Adrenal gland (tissue), 5 donors: Measurements from ENCODE around the gene GID4.

Source experiments
- POLR2A ChIP-seq, 2 donors: fragments of 450-650 bp; IDR thresholded peaks; one replicate each; pipeline ENCODE4 v1.6.1; 2017; ENCODE audit warnings: antibody characterized with exemption in 2 of 2, mild to moderate bottlenecking in 2 of 2, moderate library complexity in 1 of 2
- TF ChIP-seq, protein P1 (sequence below), 6 experiments: fragments of 450-650 bp in 4 of 6; fragments of 200-600 bp in 2 of 6; sonication (generic) in 1 of 6; IDR thresholded peaks; 1 replicate in 5 of 6; 2 replicates in 1 of 6; pipeline versions ENCODE4 v1.5.1 to v1.8.0; 2016 to 2021; ENCODE audit warnings: antibody characterized with exemption in 6 of 6, mild to moderate bottlenecking in 2 of 6, moderate library complexity in 1 of 6
- donor health status: DM: no; HTN: no; CAD: no.

GRCh38 chr17:18102640-18103039 lies 63.4 kb downstream of the GID4 start:
- TF ChIP-seq, protein P1, sequence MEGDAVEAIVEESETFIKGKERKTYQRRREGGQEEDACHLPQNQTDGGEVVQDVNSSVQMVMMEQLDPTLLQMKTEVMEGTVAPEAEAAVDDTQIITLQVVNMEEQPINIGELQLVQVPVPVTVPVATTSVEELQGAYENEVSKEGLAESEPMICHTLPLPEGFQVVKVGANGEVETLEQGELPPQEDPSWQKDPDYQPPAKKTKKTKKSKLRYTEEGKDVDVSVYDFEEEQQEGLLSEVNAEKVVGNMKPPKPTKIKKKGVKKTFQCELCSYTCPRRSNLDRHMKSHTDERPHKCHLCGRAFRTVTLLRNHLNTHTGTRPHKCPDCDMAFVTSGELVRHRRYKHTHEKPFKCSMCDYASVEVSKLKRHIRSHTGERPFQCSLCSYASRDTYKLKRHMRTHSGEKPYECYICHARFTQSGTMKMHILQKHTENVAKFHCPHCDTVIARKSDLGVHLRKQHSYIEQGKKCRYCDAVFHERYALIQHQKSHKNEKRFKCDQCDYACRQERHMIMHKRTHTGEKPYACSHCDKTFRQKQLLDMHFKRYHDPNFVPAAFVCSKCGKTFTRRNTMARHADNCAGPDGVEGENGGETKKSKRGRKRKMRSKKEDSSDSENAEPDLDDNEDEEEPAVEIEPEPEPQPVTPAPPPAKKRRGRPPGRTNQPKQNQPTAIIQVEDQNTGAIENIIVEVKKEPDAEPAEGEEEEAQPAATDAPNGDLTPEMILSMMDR (IDR thresholded peaks at IDR 0.05) = no peak
- no peak for TF ChIP-seq POLR2A (IDR thresholded peaks at IDR 0.05)
